HEK293 (cell line): ENCODE measurements around the gene ZNF181.

Experiments
- BCL11B ChIP-seq: fragments of 450-650 bp; formaldehyde crosslinking; IDR thresholded peaks from 2 replicates; pipeline ENCODE4 v1.5.1; 2016; ENCODE audit warnings: low read depth, missing biosample characterization, missing genetic modification characterization
- FEZF1 ChIP-seq: fragments of 450-650 bp; formaldehyde crosslinking; IDR thresholded peaks from 2 replicates; pipeline ENCODE4 v1.5.1; 2016; ENCODE audit warnings: missing biosample characterization, missing genetic modification characterization
- GFI1B ChIP-seq: fragments of 450-650 bp; formaldehyde crosslinking; IDR thresholded peaks from 2 replicates; pipeline ENCODE4 v1.5.1; 2016; ENCODE audit warnings: missing biosample characterization, missing genetic modification characterization
- KLF9 ChIP-seq: fragments of 450-650 bp; formaldehyde crosslinking; IDR thresholded peaks from 2 replicates; pipeline ENCODE4 v1.5.1; 2016; ENCODE audit warnings: missing biosample characterization, missing genetic modification characterization, low read depth
- SCRT1 ChIP-seq: fragments of 450-650 bp; formaldehyde crosslinking; IDR thresholded peaks from 2 replicates; pipeline ENCODE4 v1.5.1; 2016; ENCODE audit warnings: missing biosample characterization, missing genetic modification characterization, borderline replicate concordance
- SP7 ChIP-seq: fragments of 450-650 bp; formaldehyde crosslinking; IDR thresholded peaks from 2 replicates; pipeline ENCODE4 v1.5.1; 2016; ENCODE audit warnings: missing biosample characterization, missing genetic modification characterization
- TRIM28 ChIP-seq: IDR thresholded peaks from 2 replicates; pipeline ENCODE4 v1.6.1; 2011; ENCODE audit warnings: low read length, control low read depth, borderline replicate concordance
- ZBTB1 ChIP-seq: fragments of 450-650 bp; formaldehyde crosslinking; IDR thresholded peaks from 2 replicates; pipeline ENCODE4 v1.5.1; 2016; ENCODE audit warnings: missing biosample characterization, missing genetic modification characterization
- ZBTB17 ChIP-seq: fragments of 450-650 bp; formaldehyde crosslinking; IDR thresholded peaks from 2 replicates; pipeline ENCODE4 v1.5.1; 2016; ENCODE audit warnings: missing biosample characterization, missing genetic modification characterization
- ZBTB48 ChIP-seq: fragments of 450-650 bp; formaldehyde crosslinking; IDR thresholded peaks from 2 replicates; pipeline ENCODE4 v1.5.1; 2016; ENCODE audit warnings: missing biosample characterization, missing genetic modification characterization
- ZFP37 ChIP-seq: fragments of 450-650 bp; formaldehyde crosslinking; IDR thresholded peaks from 2 replicates; pipeline ENCODE4 v1.5.1; 2016; ENCODE audit warnings: missing biosample characterization, missing genetic modification characterization
- ZNF157 ChIP-seq: fragments of 450-650 bp; formaldehyde crosslinking; IDR thresholded peaks from 2 replicates; pipeline ENCODE4 v1.5.1; 2016; ENCODE audit warnings: missing biosample characterization, missing genetic modification characterization
- ZNF16 ChIP-seq: fragments of 450-650 bp; formaldehyde crosslinking; IDR thresholded peaks from 2 replicates; pipeline ENCODE4 v1.5.1; 2016; ENCODE audit warnings: low read depth, missing biosample characterization, missing genetic modification characterization
- ZNF184 ChIP-seq: fragments of 450-650 bp; IDR thresholded peaks from 2 replicates; pipeline ENCODE4 v1.5.1; 2018; ENCODE audit warnings: missing biosample characterization, mild to moderate bottlenecking, missing genetic modification characterization
- ZNF24 ChIP-seq: fragments of 450-650 bp; formaldehyde crosslinking; IDR thresholded peaks from 2 replicates; pipeline ENCODE4 v1.5.1; 2016; ENCODE audit warnings: missing biosample characterization, missing genetic modification characterization
- ZNF341 ChIP-seq: fragments of 450-650 bp; formaldehyde crosslinking; IDR thresholded peaks from 2 replicates; pipeline ENCODE4; 2016; ENCODE audit warnings: low read depth, missing biosample characterization, missing genetic modification characterization
- ZNF404 ChIP-seq: fragments of 450-650 bp; formaldehyde crosslinking; IDR thresholded peaks from 2 replicates; pipeline ENCODE4 v1.5.1; 2017; ENCODE audit warnings: missing biosample characterization, missing genetic modification characterization
- ZNF416 ChIP-seq: fragments of 450-650 bp; formaldehyde crosslinking; IDR thresholded peaks from 2 replicates; pipeline ENCODE4 v1.5.1; 2016; ENCODE audit warnings: missing biosample characterization, missing genetic modification characterization
- ZNF433 ChIP-seq: fragments of 450-650 bp; formaldehyde crosslinking; IDR thresholded peaks from 2 replicates; pipeline ENCODE4 v1.5.1; 2016; ENCODE audit warnings: missing biosample characterization, missing genetic modification characterization, low read depth
- ZNF514 ChIP-seq: fragments of 450-650 bp; formaldehyde crosslinking; IDR thresholded peaks from 2 replicates; pipeline ENCODE4 v1.5.1; 2016; ENCODE audit warnings: missing biosample characterization, missing genetic modification characterization
- ZNF623 ChIP-seq: fragments of 450-650 bp; formaldehyde crosslinking; IDR thresholded peaks from 2 replicates; pipeline ENCODE4 v1.5.1; 2016; ENCODE audit warnings: missing biosample characterization, missing genetic modification characterization
- ZNF629 ChIP-seq: fragments of 450-650 bp; formaldehyde crosslinking; IDR thresholded peaks from 2 replicates; pipeline ENCODE4 v1.5.1; 2017; ENCODE audit warnings: missing biosample characterization, missing genetic modification characterization
- ZNF677 ChIP-seq: fragments of 450-650 bp; IDR thresholded peaks from 2 replicates; pipeline ENCODE4 v1.5.0; 2018; ENCODE audit warnings: missing biosample characterization, mild to moderate bottlenecking, missing genetic modification characterization, moderate library complexity
- ZNF830 ChIP-seq: fragments of 450-650 bp; IDR thresholded peaks from 2 replicates; pipeline ENCODE4 v1.5.0; 2018; ENCODE audit warnings: missing biosample characterization, missing genetic modification characterization, low read depth, mild to moderate bottlenecking, moderate library complexity
- ZXDB ChIP-seq: fragments of 450-650 bp; formaldehyde crosslinking; IDR thresholded peaks from 2 replicates; pipeline ENCODE4 v1.5.1; 2016; ENCODE audit warnings: missing biosample characterization, missing genetic modification characterization
- TF ChIP-seq, protein P1 (sequence below): fragments of 450-650 bp; formaldehyde crosslinking; IDR thresholded peaks from 2 replicates; pipeline ENCODE4 v1.5.1; 2017; ENCODE audit warnings: missing biosample characterization, missing genetic modification characterization
- TF ChIP-seq, protein P2 (sequence below): fragments of 450-650 bp; formaldehyde crosslinking; conservative IDR thresholded peaks from 2 replicates; pipeline ENCODE4 v1.5.1; 2016; ENCODE audit warnings: low read depth, missing biosample characterization, missing genetic modification characterization
- TF ChIP-seq, protein P3 (sequence below): fragments of 450-650 bp; formaldehyde crosslinking; IDR thresholded peaks from 2 replicates; pipeline ENCODE4 v1.5.1; 2016; ENCODE audit warnings: missing biosample characterization, missing genetic modification characterization
- TF ChIP-seq, protein P4 (sequence below): fragments of 450-650 bp; formaldehyde crosslinking; IDR thresholded peaks from 2 replicates; pipeline ENCODE4 v1.5.1; 2016; ENCODE audit warnings: missing biosample characterization, missing genetic modification characterization

The ZNF181 gene

DNA sequence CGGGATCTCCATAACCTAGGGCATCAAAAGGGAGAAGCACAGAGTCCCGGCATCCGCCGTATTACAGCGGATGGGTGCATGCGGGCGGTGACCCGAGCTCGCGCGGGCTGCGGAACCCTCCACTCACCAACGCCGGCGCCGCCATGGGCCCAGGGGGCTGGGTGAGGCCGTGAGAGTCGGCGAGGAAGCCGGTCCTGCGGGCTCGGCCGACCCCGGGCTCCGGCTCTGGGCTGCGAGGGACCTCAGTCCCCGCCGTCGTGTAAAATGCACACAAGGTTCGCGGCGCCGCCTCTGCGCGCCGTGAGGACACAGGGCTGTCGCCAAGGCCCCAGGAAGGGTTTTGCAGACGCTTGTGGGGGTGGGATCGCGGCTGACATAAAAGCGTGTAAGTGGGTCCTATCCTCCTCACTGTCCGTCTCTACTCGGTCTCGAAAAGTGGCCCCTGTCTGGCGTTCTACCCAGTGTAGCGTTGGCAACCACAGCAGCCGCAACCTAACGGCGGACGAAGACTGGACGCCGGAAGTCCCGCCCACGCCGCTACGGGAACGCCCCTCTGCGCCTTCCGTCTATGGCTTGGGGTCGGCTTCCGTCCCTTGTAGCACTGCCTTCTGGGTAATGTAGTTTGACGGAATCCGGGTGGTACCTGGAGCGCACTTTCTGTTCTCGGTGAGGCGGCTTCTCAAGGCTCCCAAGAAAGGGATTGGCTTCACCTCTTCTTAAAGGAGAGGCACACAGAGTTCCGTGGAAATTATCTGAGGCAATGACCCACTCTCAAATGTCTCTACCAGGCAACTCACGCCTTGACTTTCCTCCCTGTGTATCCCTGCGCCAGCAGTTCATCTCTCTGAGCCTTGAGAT lies 38.9 kb downstream of the ZNF181 start, which contains the start of gene ZNF599 (continued):
- TF ChIP-seq, protein P1, sequence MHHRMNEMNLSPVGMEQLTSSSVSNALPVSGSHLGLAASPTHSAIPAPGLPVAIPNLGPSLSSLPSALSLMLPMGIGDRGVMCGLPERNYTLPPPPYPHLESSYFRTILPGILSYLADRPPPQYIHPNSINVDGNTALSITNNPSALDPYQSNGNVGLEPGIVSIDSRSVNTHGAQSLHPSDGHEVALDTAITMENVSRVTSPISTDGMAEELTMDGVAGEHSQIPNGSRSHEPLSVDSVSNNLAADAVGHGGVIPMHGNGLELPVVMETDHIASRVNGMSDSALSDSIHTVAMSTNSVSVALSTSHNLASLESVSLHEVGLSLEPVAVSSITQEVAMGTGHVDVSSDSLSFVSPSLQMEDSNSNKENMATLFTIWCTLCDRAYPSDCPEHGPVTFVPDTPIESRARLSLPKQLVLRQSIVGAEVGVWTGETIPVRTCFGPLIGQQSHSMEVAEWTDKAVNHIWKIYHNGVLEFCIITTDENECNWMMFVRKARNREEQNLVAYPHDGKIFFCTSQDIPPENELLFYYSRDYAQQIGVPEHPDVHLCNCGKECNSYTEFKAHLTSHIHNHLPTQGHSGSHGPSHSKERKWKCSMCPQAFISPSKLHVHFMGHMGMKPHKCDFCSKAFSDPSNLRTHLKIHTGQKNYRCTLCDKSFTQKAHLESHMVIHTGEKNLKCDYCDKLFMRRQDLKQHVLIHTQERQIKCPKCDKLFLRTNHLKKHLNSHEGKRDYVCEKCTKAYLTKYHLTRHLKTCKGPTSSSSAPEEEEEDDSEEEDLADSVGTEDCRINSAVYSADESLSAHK (tag by site-specific recombination): no peak; the same call in 1 of the 2 replicates
- TF ChIP-seq ZNF24 (tag by site-specific recombination): no peak
- no peak for TF ChIP-seq ZFP37 (tag by site-specific recombination)
- TF ChIP-seq ZBTB48 (tag by site-specific recombination): peak; percentile 30; the same call in 1 of the 2 replicates
- TF ChIP-seq FEZF1 (tag by site-specific recombination): no peak; the same call in 1 of the 2 replicates
- peak; percentile 46; the same call in 1 of the 2 replicates for TF ChIP-seq SP7 (tag by site-specific recombination)
- no peak for TF ChIP-seq ZNF433 (tag by site-specific recombination)
- TF ChIP-seq, protein P2, sequence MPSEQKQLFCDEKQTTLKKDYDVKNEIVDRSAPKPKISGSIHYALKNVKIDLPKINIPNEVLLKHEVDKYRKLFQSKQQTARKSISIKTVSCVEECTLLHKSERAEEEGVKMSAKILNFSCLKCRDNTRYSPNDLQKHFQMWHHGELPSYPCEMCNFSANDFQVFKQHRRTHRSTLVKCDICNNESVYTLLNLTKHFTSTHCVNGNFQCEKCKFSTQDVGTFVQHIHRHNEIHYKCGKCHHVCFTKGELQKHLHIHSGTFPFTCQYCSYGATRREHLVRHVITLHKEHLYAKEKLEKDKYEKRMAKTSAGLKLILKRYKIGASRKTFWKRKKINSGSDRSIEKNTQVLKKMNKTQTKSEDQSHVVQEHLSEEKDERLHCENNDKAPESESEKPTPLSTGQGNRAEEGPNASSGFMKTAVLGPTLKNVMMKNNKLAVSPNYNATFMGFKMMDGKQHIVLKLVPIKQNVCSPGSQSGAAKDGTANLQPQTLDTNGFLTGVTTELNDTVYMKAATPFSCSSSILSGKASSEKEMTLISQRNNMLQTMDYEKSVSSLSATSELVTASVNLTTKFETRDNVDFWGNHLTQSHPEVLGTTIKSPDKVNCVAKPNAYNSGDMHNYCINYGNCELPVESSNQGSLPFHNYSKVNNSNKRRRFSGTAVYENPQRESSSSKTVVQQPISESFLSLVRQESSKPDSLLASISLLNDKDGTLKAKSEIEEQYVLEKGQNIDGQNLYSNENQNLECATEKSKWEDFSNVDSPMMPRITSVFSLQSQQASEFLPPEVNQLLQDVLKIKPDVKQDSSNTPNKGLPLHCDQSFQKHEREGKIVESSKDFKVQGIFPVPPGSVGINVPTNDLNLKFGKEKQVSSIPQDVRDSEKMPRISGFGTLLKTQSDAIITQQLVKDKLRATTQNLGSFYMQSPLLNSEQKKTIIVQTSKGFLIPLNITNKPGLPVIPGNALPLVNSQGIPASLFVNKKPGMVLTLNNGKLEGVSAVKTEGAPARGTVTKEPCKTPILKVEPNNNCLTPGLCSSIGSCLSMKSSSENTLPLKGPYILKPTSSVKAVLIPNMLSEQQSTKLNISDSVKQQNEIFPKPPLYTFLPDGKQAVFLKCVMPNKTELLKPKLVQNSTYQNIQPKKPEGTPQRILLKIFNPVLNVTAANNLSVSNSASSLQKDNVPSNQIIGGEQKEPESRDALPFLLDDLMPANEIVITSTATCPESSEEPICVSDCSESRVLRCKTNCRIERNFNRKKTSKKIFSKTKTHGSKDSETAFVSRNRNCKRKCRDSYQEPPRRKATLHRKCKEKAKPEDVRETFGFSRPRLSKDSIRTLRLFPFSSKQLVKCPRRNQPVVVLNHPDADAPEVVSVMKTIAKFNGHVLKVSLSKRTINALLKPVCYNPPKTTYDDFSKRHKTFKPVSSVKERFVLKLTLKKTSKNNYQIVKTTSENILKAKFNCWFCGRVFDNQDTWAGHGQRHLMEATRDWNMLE: peak; percentile 100
- TF ChIP-seq ZNF16 (tag by site-specific recombination): no peak
- no peak for TF ChIP-seq ZNF830 (tag by site-specific recombination)
- TF ChIP-seq ZNF677 (tag by site-specific recombination): peak; percentile 32; the same call in 1 of the 2 replicates
- no peak for TF ChIP-seq GFI1B (tag by site-specific recombination)
- peak; percentile 98 for TF ChIP-seq ZXDB (tag by site-specific recombination)
- no peak for TF ChIP-seq ZNF514 (tag by site-specific recombination)
- no peak for TF ChIP-seq ZNF404 (tag by site-specific recombination)
- no peak for TF ChIP-seq ZNF623 (tag by site-specific recombination)
- peak; percentile 74 for TF ChIP-seq TRIM28
- no peak for TF ChIP-seq ZNF157 (tag by site-specific recombination)
- peak; percentile 58; the same call in 1 of the 2 replicates for TF ChIP-seq ZNF629 (tag by site-specific recombination)
- peak; percentile 88 for TF ChIP-seq ZNF341 (tag by site-specific recombination)
- peak; percentile 78 for TF ChIP-seq ZBTB17 (tag by site-specific recombination)
- TF ChIP-seq KLF9 (tag by site-specific recombination): peak; percentile 87
- TF ChIP-seq, protein P3, sequence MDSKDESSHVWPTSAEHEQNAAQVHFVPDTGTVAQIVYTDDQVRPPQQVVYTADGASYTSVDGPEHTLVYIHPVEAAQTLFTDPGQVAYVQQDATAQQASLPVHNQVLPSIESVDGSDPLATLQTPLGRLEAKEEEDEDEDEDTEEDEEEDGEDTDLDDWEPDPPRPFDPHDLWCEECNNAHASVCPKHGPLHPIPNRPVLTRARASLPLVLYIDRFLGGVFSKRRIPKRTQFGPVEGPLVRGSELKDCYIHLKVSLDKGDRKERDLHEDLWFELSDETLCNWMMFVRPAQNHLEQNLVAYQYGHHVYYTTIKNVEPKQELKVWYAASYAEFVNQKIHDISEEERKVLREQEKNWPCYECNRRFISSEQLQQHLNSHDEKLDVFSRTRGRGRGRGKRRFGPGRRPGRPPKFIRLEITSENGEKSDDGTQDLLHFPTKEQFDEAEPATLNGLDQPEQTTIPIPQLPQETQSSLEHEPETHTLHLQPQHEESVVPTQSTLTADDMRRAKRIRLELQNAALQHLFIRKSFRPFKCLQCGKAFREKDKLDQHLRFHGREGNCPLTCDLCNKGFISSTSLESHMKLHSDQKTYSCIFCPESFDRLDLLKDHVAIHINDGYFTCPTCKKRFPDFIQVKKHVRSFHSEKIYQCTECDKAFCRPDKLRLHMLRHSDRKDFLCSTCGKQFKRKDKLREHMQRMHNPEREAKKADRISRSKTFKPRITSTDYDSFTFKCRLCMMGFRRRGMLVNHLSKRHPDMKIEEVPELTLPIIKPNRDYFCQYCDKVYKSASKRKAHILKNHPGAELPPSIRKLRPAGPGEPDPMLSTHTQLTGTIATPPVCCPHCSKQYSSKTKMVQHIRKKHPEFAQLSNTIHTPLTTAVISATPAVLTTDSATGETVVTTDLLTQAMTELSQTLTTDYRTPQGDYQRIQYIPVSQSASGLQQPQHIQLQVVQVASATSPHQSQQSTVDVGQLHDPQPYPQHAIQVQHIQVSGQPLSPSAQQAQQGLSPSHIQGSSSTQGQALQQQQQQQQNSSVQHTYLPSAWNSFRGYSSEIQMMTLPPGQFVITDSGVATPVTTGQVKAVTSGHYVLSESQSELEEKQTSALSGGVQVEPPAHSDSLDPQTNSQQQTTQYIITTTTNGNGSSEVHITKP (tag by site-specific recombination): no peak
- TF ChIP-seq, protein P4, sequence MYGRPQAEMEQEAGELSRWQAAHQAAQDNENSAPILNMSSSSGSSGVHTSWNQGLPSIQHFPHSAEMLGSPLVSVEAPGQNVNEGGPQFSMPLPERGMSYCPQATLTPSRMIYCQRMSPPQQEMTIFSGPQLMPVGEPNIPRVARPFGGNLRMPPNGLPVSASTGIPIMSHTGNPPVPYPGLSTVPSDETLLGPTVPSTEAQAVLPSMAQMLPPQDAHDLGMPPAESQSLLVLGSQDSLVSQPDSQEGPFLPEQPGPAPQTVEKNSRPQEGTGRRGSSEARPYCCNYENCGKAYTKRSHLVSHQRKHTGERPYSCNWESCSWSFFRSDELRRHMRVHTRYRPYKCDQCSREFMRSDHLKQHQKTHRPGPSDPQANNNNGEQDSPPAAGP: peak; percentile 22
- 0 out of 2 replicates have a peak, but pooled peaks have one; percentile 16 for TF ChIP-seq ZNF184 (tag by site-specific recombination)
- no peak for TF ChIP-seq ZNF416 (tag by site-specific recombination)
- TF ChIP-seq BCL11B (tag by site-specific recombination): no peak
- TF ChIP-seq SCRT1: no peak
- 0 out of 2 replicates have a peak, but pooled peaks have one; percentile 18 for TF ChIP-seq ZBTB1 (tag by site-specific recombination)
